Prostate gland (tissue), 2 donors: ENCODE results near the gene RASGRP4. TPM values are rescaled to one million over a fixed set of nuclear protein-coding genes. Genes with fewer than 3 reads are reported as not detected.

Source experiments
- DNase-seq: peaks from one replicate; pipeline ENCODE4 v3.0.0-alpha.2; 2019; ENCODE audit warnings: low spot score
- H3K27ac ChIP-seq, 2 donors: fragments of 200-600 bp; sonication (generic); 2 replicates each; pipeline ENCODE4 v1.5.1; 2017 to 2019
- H3K27me3 ChIP-seq: fragments of 200-600 bp; sonication (generic); replicated peaks from 2 replicates; pipeline ENCODE4 v1.5.1; 2019; ENCODE audit not compliant: insufficient read depth
- H3K36me3 ChIP-seq, 2 donors: fragments of 200-600 bp; sonication (generic); 1 replicate in 1 of 2; 2 replicates in 1 of 2; pipeline versions ENCODE4 v1.5.1 to v1.8.1; 2017 to 2019
- H3K4me1 ChIP-seq: fragments of 200-600 bp; sonication (generic); replicated peaks from 2 replicates; pipeline ENCODE4 v1.5.1; 2019
- H3K4me3 ChIP-seq, 2 donors: fragments of 200-600 bp; sonication (generic); 2 replicates each; pipeline ENCODE4 v1.5.1; 2017 to 2019
- H3K9me3 ChIP-seq: fragments of 200-600 bp; sonication (generic); 2 replicates; pipeline ENCODE4 v1.5.1; 2017
- CTCF ChIP-seq, 4 experiments: fragments of 200-600 bp in 2 of 4; fragments of 450-650 bp in 2 of 4; sonication (generic) in 2 of 4; IDR thresholded peaks; 1 replicate in 3 of 4; 2 replicates in 1 of 4; pipeline ENCODE4 v1.5.1; 2016 to 2019; ENCODE audit warnings: antibody characterized with exemption in 4 of 4, mild to moderate bottlenecking in 2 of 4, moderate library complexity in 2 of 4
- POLR2A ChIP-seq: fragments of 450-650 bp; IDR thresholded peaks from one replicate; pipeline ENCODE4 v1.6.1; 2016; ENCODE audit warnings: antibody characterized with exemption, mild to moderate bottlenecking
- POLR2AphosphoS5 ChIP-seq: sonication (generic); formaldehyde crosslinking; IDR thresholded peaks from one replicate; pipeline ENCODE4 v1.6.1; 2017; ENCODE audit warnings: antibody characterized with exemption
- whole genome bisulfite sequencing: methylation state at CpG from one replicate; pipeline ENCODE4 v1.1.5; 2018; 5-methylcytosine and 5-hydroxymethylcytosine counted together
- intact Hi-C: fragments of 100-400 bp; cut with DNase I; formaldehyde crosslinking; loops from one replicate; pipeline ENCODE4 v1.14.2; 2022
- total RNA-seq, 2 donors: library from RNA; depleted of rRNA; stranded (reverse); fragments of >200 nt; gene quantifications; one replicate each; pipeline ENCODE4 v1.1.0, GENCODE V29; 2016

Gene RASGRP4
- total RNA-seq, 2 donors from 2014 or later = 1.4 to 1.6 TPM

GRCh38 chr19:38362076-38362945 lies 63.7 kb downstream of the RASGRP4 start:
- Histone ChIP-seq H3K27me3 (peaks cover 3% of the 10 kb centered on the region), H3K36me3 (no peaks in the 10 kb centered on the region), H3K4me3 (peak overlapping the region; percentile 36 to 53), H3K27ac (peak overlapping the region; percentile 64 to 66), H3K4me1 (no peaks in the 10 kb centered on the region), H3K9me3 (no peaks in the 10 kb centered on the region)
- WGBS = 2% methylated on average over 67 of the region's 68 CpGs
- intact Hi-C loops = no loop called here
- peak; percentile 30 for TF ChIP-seq POLR2A
- no peak for TF ChIP-seq CTCF (IDR thresholded peaks at IDR 0.05)
- peak; percentile 17 for TF ChIP-seq POLR2AphosphoS5
- DNase-seq = peak; percentile 71

- H3K27ac ChIP-seq = peak overlapping the region; percentile 64 to 66
- DNase-seq = peak; percentile 78
- H3K4me3 ChIP-seq = peak overlapping the region; percentile 36 to 53
- intact Hi-C loops = no loop called here
- H3K36me3 ChIP-seq = no peaks in the 10 kb centered on the region
- peaks cover 3% of the 10 kb centered on the region for H3K27me3 ChIP-seq
- no peak for TF ChIP-seq POLR2AphosphoS5
- TF ChIP-seq CTCF (IDR thresholded peaks at IDR 0.05) = peak in 2 of 4 experiments; percentile 29 to 45
- no peak for TF ChIP-seq POLR2A
- no peaks in the 10 kb centered on the region for H3K4me1 ChIP-seq
- H3K9me3 ChIP-seq = no peaks in the 10 kb centered on the region
- 1% methylated on average over 18 of the region's 37 CpGs for WGBS
Measured at GRCh38 chr19:38361633-38362075, 64.4 kb downstream of the RASGRP4 start.

GRCh38 chr19:38360839-38361631 lies 65.0 kb downstream of the RASGRP4 start:
- WGBS = 17% methylated on average over 23 of the region's 23 CpGs
- peaks cover 3% of the 10 kb centered on the region for H3K27me3 ChIP-seq
- no peaks in the 10 kb centered on the region for H3K4me1 ChIP-seq
- H3K4me3 ChIP-seq = peak overlapping the region; percentile 36 to 53
- no peaks in the 10 kb centered on the region for H3K9me3 ChIP-seq
- no peak for TF ChIP-seq POLR2A
- TF ChIP-seq CTCF (IDR thresholded peaks at IDR 0.05) = no peak
- no peak for TF ChIP-seq POLR2AphosphoS5
- intact Hi-C loops = no loop called here
- DNase-seq = no peak
- peak overlapping the region in 1 of 2 donors; percentile 66 for H3K27ac ChIP-seq
- H3K36me3 ChIP-seq = no peaks in the 10 kb centered on the region

GRCh38 chr19:38360351-38360750 lies 65.7 kb downstream of the RASGRP4 start:
- intact Hi-C loops = no loop called here
- no peak overlapping the region for H3K4me3 ChIP-seq
- no peaks in the 10 kb centered on the region for H3K9me3 ChIP-seq
- no peaks in the 10 kb centered on the region for H3K36me3 ChIP-seq
- TF ChIP-seq POLR2AphosphoS5 (no peak), POLR2A (no peak), CTCF (IDR thresholded peaks at IDR 0.05) (no peak)
- H3K4me1 ChIP-seq = no peaks in the 10 kb centered on the region
- no peak for DNase-seq
- peaks cover 3% of the 10 kb centered on the region for H3K27me3 ChIP-seq
- WGBS = 79% methylated on average over 9 of the region's 9 CpGs
- no peak overlapping the region for H3K27ac ChIP-seq
